Keratinocyte (primary cell): Measurements from ENCODE around the gene TSHR. TPM values are rescaled to one million over a fixed set of nuclear protein-coding genes. Genes with fewer than 3 reads are reported as not detected.

Experiments used
- DNase-seq: peaks from one replicate; pipeline ENCODE4 v3.0.0-alpha.2; 2011; ENCODE audit warnings: low read depth, missing footprints, low spot score
- FAIRE-seq: peaks from 2 replicates; lab custom pipeline; 2011; peaks lifted over from hg19 to GRCh38; lab: Jason Lieb, UNC
- H2AFZ ChIP-seq: 2 replicates; pipeline ENCODE4 v1.6.0; 2012; ENCODE audit warnings: low read length, control low read depth, inconsistent platforms; ENCODE audit not compliant: control insufficient read depth
- H3K27ac ChIP-seq: 2 replicates; pipeline ENCODE4 v1.5.1; 2011; ENCODE audit warnings: low read length; ENCODE audit not compliant: control insufficient read depth, insufficient read depth
- H3K27me3 ChIP-seq: 3 replicates; pipeline ENCODE4 v1.6.0; 2011; ENCODE audit warnings: low read length; ENCODE audit not compliant: control insufficient read depth, insufficient read depth; ENCODE audit errors: extremely low read depth
- H3K36me3 ChIP-seq, 2 experiments: 2 replicates in 1 of 2; 3 replicates in 1 of 2; pipeline ENCODE4 v1.5.1; 2011; ENCODE audit warnings: low read length in 2 of 2, mild to moderate bottlenecking in 1 of 2; ENCODE audit not compliant: control insufficient read depth in 2 of 2, insufficient read depth in 2 of 2; ENCODE audit errors: extremely low read depth in 1 of 2
- H3K4me1 ChIP-seq: 3 replicates; pipeline ENCODE4 v1.5.1; 2011; ENCODE audit warnings: low read length; ENCODE audit not compliant: control insufficient read depth, insufficient read depth; ENCODE audit errors: extremely low read depth
- H3K4me2 ChIP-seq: 3 replicates; pipeline ENCODE4 v1.6.0; 2011; ENCODE audit warnings: low read depth, low read length; ENCODE audit not compliant: control insufficient read depth, insufficient read depth; ENCODE audit errors: extremely low read depth
- H3K4me3 ChIP-seq, 3 experiments: fragments of 200-600 bp in 1 of 3; sonication (generic) in 1 of 3; 2 replicates in 2 of 3; 3 replicates in 1 of 3; pipeline ENCODE4 v1.5.1; 2011 to 2016; ENCODE audit warnings: low read length in 3 of 3, mild to moderate bottlenecking in 3 of 3, control low read depth in 2 of 3, inconsistent platforms in 1 of 3, low read depth in 1 of 3, mixed read lengths in 1 of 3, mixed run types in 1 of 3, moderate library complexity in 1 of 3; ENCODE audit not compliant: control insufficient read depth in 2 of 3, insufficient read depth in 2 of 3; ENCODE audit errors: extremely low read depth in 1 of 3
- H3K79me2 ChIP-seq: 2 replicates; pipeline ENCODE4 v1.6.0; 2012; ENCODE audit warnings: low read length; ENCODE audit not compliant: control insufficient read depth, insufficient read depth
- H3K9ac ChIP-seq: 3 replicates; pipeline ENCODE4 v1.6.0; 2011; ENCODE audit warnings: low read length; ENCODE audit not compliant: control insufficient read depth, insufficient read depth; ENCODE audit errors: extremely low read depth
- H3K9me1 ChIP-seq: 3 replicates; pipeline ENCODE4 v1.6.0; 2011; ENCODE audit warnings: low read length; ENCODE audit not compliant: control insufficient read depth, insufficient read depth; ENCODE audit errors: extremely low read depth
- H3K9me3 ChIP-seq: 2 replicates; pipeline ENCODE4 v1.5.1; 2012; ENCODE audit warnings: low read depth, low read length; ENCODE audit not compliant: control insufficient read depth
- H4K20me1 ChIP-seq: 3 replicates; pipeline ENCODE4 v1.6.0; 2011; ENCODE audit warnings: low read length; ENCODE audit not compliant: control insufficient read depth, insufficient read depth; ENCODE audit errors: extremely low read depth
- CTCF ChIP-seq, 3 experiments: IDR thresholded peaks in 1 of 3; conservative IDR thresholded peaks in 1 of 3; optimal IDR thresholded peaks in 1 of 3; 2 replicates in 2 of 3; 3 replicates in 1 of 3; pipeline versions ENCODE3 to v1.5.1; 2011; ENCODE audit warnings: low read length in 3 of 3, mild to moderate bottlenecking in 3 of 3, moderate library complexity in 2 of 3, control low read depth in 1 of 3, inconsistent platforms in 1 of 3; ENCODE audit not compliant: insufficient read depth in 2 of 3; ENCODE audit errors: extremely low read depth in 1 of 3
- EZH2 ChIP-seq: IDR thresholded peaks from one replicate; pipeline ENCODE4 v1.6.1; 2012; ENCODE audit warnings: inconsistent platforms, mild to moderate bottlenecking, low read length, moderate library complexity
- dilution Hi-C: fragments of 300-500 bp; cut with MboI; formaldehyde crosslinking; loops from one replicate; pipeline ENCODE4 v1.7.0; 2020; ENCODE audit warnings: low sequenced_read_pairs; ENCODE audit not compliant: extremely low pct_ligation_motif_present
- polyA plus RNA-seq, 5 experiments: library from polyadenylated mRNA; depleted of rRNA in 3 of 5; stranded (reverse) in 3 of 5; stranded (forward) in 1 of 5; unstranded in 1 of 5; fragments of >200 nt; gene quantifications; 1 replicate in 1 of 5; 2 replicates in 3 of 5; 3 replicates in 1 of 5; pipeline versions ENCODE4 v1.2.1 to v1.2.3, GENCODE V29; 2011 to 2012; ENCODE audit warnings: missing spikeins in 2 of 5, low read depth in 1 of 5, low replicate concordance in 1 of 5

Gene TSHR
- polyA plus RNA-seq, 1 donor (not counting 4 experiments of a cell fraction or from before 2014, with no cell fraction given), result 0.03 TPM

GRCh38 chr14:81143793-81144192 is 188.4 kb downstream of the TSHR start:
- Histone ChIP-seq H3K4me3 (no peak overlapping the region), H3K4me1 (no peaks in the 10 kb centered on the region), H3K9me3 (no peaks in the 10 kb centered on the region), H2AFZ (no peak overlapping the region), H4K20me1 (no peaks in the 10 kb centered on the region), H3K27ac (no peak overlapping the region), H3K27me3 (no peaks in the 10 kb centered on the region), H3K9ac (no peak overlapping the region), H3K4me2 (no peak overlapping the region), H3K9me1 (no peaks in the 10 kb centered on the region), H3K36me3 (no peaks in the 10 kb centered on the region), H3K79me2 (no peaks in the 10 kb centered on the region)
- no peak for DNase-seq
- TF ChIP-seq CTCF (optimal IDR thresholded peaks at IDR 0.05 in 1 of 3, IDR thresholded peaks at IDR 0.05 in 1 of 3, conservative IDR thresholded peaks at IDR 0.05 in 1 of 3; ENCODE audit: extremely low read depth in 1 of 3, insufficient read depth in 2 of 3, low read length in 3 of 3), result no peak
- no peak for TF ChIP-seq EZH2
- FAIRE-seq, result no peak
- dilution Hi-C loops, result no loop called here

- Histone ChIP-seq H3K4me1 (no peaks in the 10 kb centered on the region), H3K79me2 (no peaks in the 10 kb centered on the region), H3K9me3 (no peaks in the 10 kb centered on the region), H3K4me2 (no peak overlapping the region), H3K9ac (no peak overlapping the region), H3K27ac (no peak overlapping the region), H3K9me1 (no peaks in the 10 kb centered on the region), H4K20me1 (no peaks in the 10 kb centered on the region), H3K4me3 (no peak overlapping the region), H3K36me3 (no peaks in the 10 kb centered on the region), H3K27me3 (no peaks in the 10 kb centered on the region), H2AFZ (no peak overlapping the region)
- dilution Hi-C loops, result no loop called here
- DNase-seq (no peak), FAIRE-seq (no peak)
- TF ChIP-seq CTCF (optimal IDR thresholded peaks at IDR 0.05 in 1 of 3, IDR thresholded peaks at IDR 0.05 in 1 of 3, conservative IDR thresholded peaks at IDR 0.05 in 1 of 3; ENCODE audit: extremely low read depth in 1 of 3, insufficient read depth in 2 of 3, low read length in 3 of 3) (no peak), EZH2 (no peak)
Measured at GRCh38 chr14:81144824-81145603, 189.6 kb downstream of the TSHR start.
